GM12874 (cell line): ENCODE measurements around the gene UMOD.

Source experiments
- TF ChIP-seq, protein P1 (sequence below): IDR thresholded peaks from 2 replicates; pipeline ENCODE4 v1.5.1; 2011; ENCODE audit warnings: low read depth, mild to moderate bottlenecking, control low read depth, low read length, moderate library complexity; ENCODE audit not compliant: insufficient read depth

The UMOD gene

DNA sequence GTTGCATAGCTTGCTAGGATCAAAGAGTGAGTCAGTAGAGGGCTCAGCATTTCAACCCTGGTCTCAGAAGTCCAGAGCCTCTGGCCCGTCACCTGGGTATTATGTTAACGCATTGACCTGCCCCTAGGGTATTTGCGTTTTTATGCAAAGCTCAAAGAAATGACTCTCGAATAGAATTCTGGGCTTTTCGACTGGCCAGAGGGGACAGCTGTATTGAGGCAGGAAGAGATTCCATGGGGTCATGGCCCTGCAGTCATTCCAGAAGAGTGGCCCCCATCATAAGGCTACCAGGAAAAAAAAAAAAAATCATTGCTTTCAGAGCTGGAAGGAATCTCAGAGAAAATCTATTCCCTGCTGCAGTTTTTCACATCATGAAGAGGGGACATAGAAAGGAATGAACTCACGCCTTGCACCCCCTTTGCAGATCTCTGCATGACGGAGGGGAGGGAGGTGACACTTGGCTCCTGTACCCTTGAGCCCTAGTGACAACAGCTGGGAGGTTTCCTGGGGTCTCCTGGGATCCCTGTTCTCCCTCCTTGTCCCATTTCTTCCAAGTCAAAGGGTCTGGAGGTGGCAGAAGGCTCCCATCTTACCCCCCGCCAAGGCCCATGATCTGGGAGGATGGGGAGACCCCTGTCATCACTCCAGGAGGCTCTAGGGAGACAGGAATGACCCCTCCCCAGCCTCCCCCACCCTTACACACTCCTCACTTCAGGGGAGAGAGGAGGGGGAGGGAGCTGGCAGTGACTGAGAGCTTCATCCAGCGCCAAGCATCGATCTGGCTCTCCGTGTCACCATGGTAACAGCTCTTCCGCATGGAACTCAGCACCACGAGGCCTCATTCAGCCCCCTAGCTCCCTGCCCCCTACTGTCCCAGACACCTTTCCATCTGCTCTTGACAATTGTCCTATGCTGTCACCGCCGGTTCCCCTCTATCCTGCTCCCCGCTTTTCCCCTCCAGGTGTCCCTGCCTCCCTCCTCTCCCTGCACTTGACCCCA lies 61.0 kb downstream of the UMOD start:
- TF ChIP-seq, protein P1, sequence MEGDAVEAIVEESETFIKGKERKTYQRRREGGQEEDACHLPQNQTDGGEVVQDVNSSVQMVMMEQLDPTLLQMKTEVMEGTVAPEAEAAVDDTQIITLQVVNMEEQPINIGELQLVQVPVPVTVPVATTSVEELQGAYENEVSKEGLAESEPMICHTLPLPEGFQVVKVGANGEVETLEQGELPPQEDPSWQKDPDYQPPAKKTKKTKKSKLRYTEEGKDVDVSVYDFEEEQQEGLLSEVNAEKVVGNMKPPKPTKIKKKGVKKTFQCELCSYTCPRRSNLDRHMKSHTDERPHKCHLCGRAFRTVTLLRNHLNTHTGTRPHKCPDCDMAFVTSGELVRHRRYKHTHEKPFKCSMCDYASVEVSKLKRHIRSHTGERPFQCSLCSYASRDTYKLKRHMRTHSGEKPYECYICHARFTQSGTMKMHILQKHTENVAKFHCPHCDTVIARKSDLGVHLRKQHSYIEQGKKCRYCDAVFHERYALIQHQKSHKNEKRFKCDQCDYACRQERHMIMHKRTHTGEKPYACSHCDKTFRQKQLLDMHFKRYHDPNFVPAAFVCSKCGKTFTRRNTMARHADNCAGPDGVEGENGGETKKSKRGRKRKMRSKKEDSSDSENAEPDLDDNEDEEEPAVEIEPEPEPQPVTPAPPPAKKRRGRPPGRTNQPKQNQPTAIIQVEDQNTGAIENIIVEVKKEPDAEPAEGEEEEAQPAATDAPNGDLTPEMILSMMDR = no peak

DNA sequence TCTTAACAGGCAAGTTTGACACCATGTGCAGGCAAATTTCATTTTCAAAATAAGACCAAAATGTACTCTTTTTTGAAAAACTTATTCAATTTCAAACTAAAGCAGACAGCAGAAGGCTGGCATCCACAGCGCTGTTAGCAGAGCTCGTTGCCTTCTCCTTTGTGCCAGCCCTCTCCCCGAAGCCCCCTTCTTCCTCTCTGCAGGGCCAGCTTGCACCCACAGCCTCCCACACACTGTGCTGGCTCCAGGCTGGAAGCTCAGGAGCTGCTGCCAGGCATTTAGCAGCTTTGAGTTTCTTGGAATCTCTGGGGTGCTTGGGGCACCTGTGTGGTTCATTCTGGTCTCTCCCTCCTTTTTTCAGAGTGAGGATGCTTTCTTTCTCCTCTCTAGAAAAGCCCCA lies 62.9 kb downstream of the UMOD start:
- TF ChIP-seq, protein P1 = no peak

DNA sequence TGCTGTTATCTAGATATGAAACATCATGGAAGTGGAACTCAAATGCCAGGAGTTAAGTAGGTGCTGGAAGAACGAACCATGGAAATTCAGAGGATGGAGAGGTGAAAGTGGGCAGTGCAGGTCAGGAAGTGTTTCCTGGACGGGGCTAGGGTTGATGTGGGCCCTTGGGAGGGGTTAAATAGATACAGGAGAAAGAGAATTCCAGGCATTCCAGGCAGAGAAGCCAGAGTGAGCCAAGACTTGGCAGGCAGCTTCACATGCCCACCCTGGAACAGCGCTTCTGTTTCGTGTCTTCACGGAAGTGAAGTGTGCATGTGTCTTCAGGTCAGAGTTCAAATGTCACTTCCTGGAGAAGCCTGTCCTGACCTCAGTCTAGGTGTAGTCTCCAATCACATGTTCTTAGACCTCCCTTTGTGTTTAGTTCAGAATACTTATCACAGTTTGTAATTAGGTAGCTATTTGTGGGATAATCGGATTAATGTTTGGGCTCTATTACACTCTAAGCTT lies 66.5 kb downstream of the UMOD start:
- TF ChIP-seq, protein P1 = no peak
